Panc1 (cell line): ENCODE results near the gene B9D2. TPM values are rescaled to one million over a fixed set of nuclear protein-coding genes. Genes with fewer than 3 reads are reported as not detected.

ENCODE experiments used
- ATAC-seq: fragments of 200-7000 bp; cut with Tn5 transposase; 2 replicates; pipeline ENCODE4 v1.9.1; 2020; ENCODE audit warnings: mild to moderate bottlenecking, moderate library complexity
- BruUV-seq: library from RNA; stranded (reverse); fragments of 400-500 nt; replicated peaks from 2 replicates; lab custom pipeline; 2021; lab: Mats Ljungman, UMichigan
- CTCF ChIA-PET: fragments of 300-600 bp; sonication (Branson Sonifier 250); formaldehyde crosslinking; loops from one replicate; lab custom pipeline; 2022; ENCODE audit warnings: antibody characterized with exemption; lab: Charles Lee
- POLR2A ChIA-PET: fragments of 300-600 bp; sonication (Branson Sonifier 250); formaldehyde crosslinking; loops from one replicate; lab custom pipeline; 2022; ENCODE audit warnings: antibody characterized with exemption; lab: Charles Lee
- DNase-seq: peaks from one replicate; pipeline ENCODE4 v3.0.0-alpha.2; 2010; ENCODE audit warnings: low read depth, low spot score
- H3K27ac ChIP-seq: 2 replicates; pipeline ENCODE4 v1.5.1; 2011; ENCODE audit warnings: mild to moderate bottlenecking, low read length, inconsistent platforms
- H3K27me3 ChIP-seq: fragments of 200-500 bp; sonication (Bioruptor generic); 2 replicates; pipeline ENCODE4 v1.6.0; 2014; ENCODE audit warnings: low read length, inconsistent platforms; ENCODE audit not compliant: control insufficient read depth, insufficient read depth
- H3K36me3 ChIP-seq: fragments of 200-500 bp; sonication (Bioruptor generic); 2 replicates; pipeline ENCODE4 v1.5.1; 2014; ENCODE audit warnings: inconsistent platforms, mild to moderate bottlenecking, low read length, moderate library complexity; ENCODE audit not compliant: control insufficient read depth, insufficient read depth
- H3K4me1 ChIP-seq: 2 replicates; pipeline ENCODE4 v1.5.1; 2011; ENCODE audit warnings: inconsistent platforms, mild to moderate bottlenecking, low read length, moderate library complexity; ENCODE audit not compliant: control insufficient read depth, insufficient read depth
- H3K4me3 ChIP-seq, 2 experiments: 2 replicates each; pipeline ENCODE4 v1.5.1; 2011 to 2012; ENCODE audit warnings: low read depth in 2 of 2, low read length in 2 of 2, mild to moderate bottlenecking in 2 of 2, inconsistent platforms in 1 of 2, moderate library complexity in 1 of 2
- H3K9me3 ChIP-seq: fragments of 200-500 bp; sonication (Bioruptor generic); 2 replicates; pipeline ENCODE4 v1.5.1; 2014; ENCODE audit warnings: low read depth, mild to moderate bottlenecking, inconsistent platforms, low read length, moderate library complexity; ENCODE audit not compliant: control insufficient read depth, insufficient read depth
- CTCF ChIP-seq: fragments of 450-650 bp; IDR thresholded peaks from 2 replicates; pipeline ENCODE4 v1.5.1; 2017; ENCODE audit warnings: mild to moderate bottlenecking
- POLR2AphosphoS5 ChIP-seq: IDR thresholded peaks from 2 replicates; pipeline ENCODE4 v1.6.1; 2012; ENCODE audit warnings: mild to moderate bottlenecking, low read depth, low read length, moderate library complexity
- REST ChIP-seq, 2 experiments: IDR thresholded peaks; 2 replicates each; pipeline ENCODE4 v1.6.1; 2011 to 2012; ENCODE audit warnings: low read depth in 2 of 2, control low read depth in 1 of 2, low read length in 1 of 2, mild to moderate bottlenecking in 1 of 2, moderate library complexity in 1 of 2; ENCODE audit not compliant: insufficient read depth in 1 of 2
- SIN3A ChIP-seq: IDR thresholded peaks from 2 replicates; pipeline ENCODE4 v1.6.1; 2012; ENCODE audit warnings: low read depth, mild to moderate bottlenecking, low read length, moderate library complexity, borderline replicate concordance; ENCODE audit not compliant: insufficient read depth
- TCF7L2 ChIP-seq: IDR thresholded peaks from 2 replicates; pipeline ENCODE4 v1.6.1; 2011; ENCODE audit warnings: mild to moderate bottlenecking, low read depth, low read length, inconsistent platforms
- in situ Hi-C: cut with HindIII; loops from 2 replicates; pipeline ENCODE4 v1.10.0; 2016; ENCODE audit warnings: low sequenced_read_pairs, low pct_unique_long_range_greater_than_20kb
- intact Hi-C: fragments of 100-400 bp; cut with micrococcal nuclease; formaldehyde crosslinking; loops from one replicate; pipeline ENCODE4 v1.10.0; 2022; ENCODE audit not compliant: unreplicated experiment
- total RNA-seq: library from RNA; stranded (reverse); gene quantifications from one replicate; pipeline ENCODE4 v1.2.1, GENCODE V29; 2021; ENCODE audit not compliant: unreplicated experiment

B9D2 gene
- total RNA-seq, 1 experiment from 2014 or later: 7.1 TPM

- no peak overlapping the region for H3K27ac ChIP-seq
- CTCF ChIA-PET: no interaction called here
- no TSS peak for BruUV-seq
- POLR2A ChIA-PET: no interaction called here
- no peaks in the 10 kb centered on the region for H3K27me3 ChIP-seq
- no peaks in the 10 kb centered on the region for H3K36me3 ChIP-seq
- TF ChIP-seq POLR2AphosphoS5 (no peak), REST (IDR thresholded peaks at IDR 0.05; ENCODE audit: insufficient read depth in 1 of 2, low read depth in 2 of 2, low read length in 1 of 2) (no peak), SIN3A (no peak), CTCF (no peak), TCF7L2 (no peak)
- ATAC-seq (no peak), DNase-seq (no peak)
- peaks cover 20% of the 10 kb centered on the region for H3K4me1 ChIP-seq
- intact Hi-C loops: no loop called here
- H3K9me3 ChIP-seq: no peaks in the 10 kb centered on the region
- in situ Hi-C loops: no loop called here
- no peak overlapping the region for H3K4me3 ChIP-seq
These were observed 45.1 kb downstream of the B9D2 start for GRCh38 chr19:41318696-41319499.

- ChIA-PET CTCF (no interaction called here), POLR2A (no interaction called here)
- in situ Hi-C loops: no loop called here
- Histone ChIP-seq H3K9me3 (no peaks in the 10 kb centered on the region), H3K36me3 (no peaks in the 10 kb centered on the region), H3K4me3 (no peak overlapping the region), H3K4me1 (no peaks in the 10 kb centered on the region), H3K27me3 (no peaks in the 10 kb centered on the region), H3K27ac (no peak overlapping the region)
- no TSS peak for BruUV-seq
- ATAC-seq (no peak), DNase-seq (no peak)
- intact Hi-C loops: no loop called here
- TF ChIP-seq TCF7L2 (no peak), POLR2AphosphoS5 (no peak), REST (IDR thresholded peaks at IDR 0.05; ENCODE audit: insufficient read depth in 1 of 2, low read depth in 2 of 2, low read length in 1 of 2) (no peak), CTCF (no peak), SIN3A (no peak)
These were observed 47.5 kb downstream of the B9D2 start for GRCh38 chr19:41316306-41316920.
